HG03442 (cell line): ENCODE results near the gene ABHD1.
"Not testable (repeated sequence)": the region's sequence is repeated elsewhere in the genome, so short reads cannot be mapped to it uniquely, and the experiment has no call there.

Experiments
- ATAC-seq: cut with Tn5 transposase; IDR thresholded peaks from one replicate; pipeline ENCODE4 v1.9.1; 2021; ENCODE audit warnings: mild to moderate bottlenecking, moderate library complexity; ENCODE audit not compliant: unreplicated experiment

The ABHD1 gene

GRCh38 chr2:27123302-27124150, at the start of gene ABHD1:
TSS of gene ABHD1 (plus strand) at chr2:27123815. CDS start at chr2:27123949, 134 bp downstream.
- ATAC-seq: peak; percentile 50

GRCh38 chr2:27074738-27075565, 48.7 kb upstream of the ABHD1 start:
- ATAC-seq: no peak

DNA sequence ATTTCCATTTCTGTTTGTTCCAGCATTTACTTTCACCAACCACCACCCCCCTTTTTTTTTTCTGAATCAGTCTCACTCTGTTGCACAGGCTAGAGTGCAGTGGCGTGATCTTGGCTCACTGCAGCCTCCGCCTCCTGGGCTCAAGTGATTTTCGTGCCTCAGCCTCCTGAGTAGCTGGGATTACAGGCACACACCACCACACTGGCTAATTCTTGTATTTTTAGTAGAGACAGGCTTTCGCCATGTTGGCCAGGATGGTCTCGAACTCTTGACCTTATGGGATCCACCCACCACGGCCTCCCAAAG, 48.1 kb upstream of the ABHD1 start:
- ATAC-seq: not testable (repeated sequence)

GRCh38 chr2:27076323-27076722, 47.3 kb upstream of the ABHD1 start:
- ATAC-seq: no peak

GRCh38 chr2:27077231-27077630, 46.4 kb upstream of the ABHD1 start:
- ATAC-seq: no peak

DNA sequence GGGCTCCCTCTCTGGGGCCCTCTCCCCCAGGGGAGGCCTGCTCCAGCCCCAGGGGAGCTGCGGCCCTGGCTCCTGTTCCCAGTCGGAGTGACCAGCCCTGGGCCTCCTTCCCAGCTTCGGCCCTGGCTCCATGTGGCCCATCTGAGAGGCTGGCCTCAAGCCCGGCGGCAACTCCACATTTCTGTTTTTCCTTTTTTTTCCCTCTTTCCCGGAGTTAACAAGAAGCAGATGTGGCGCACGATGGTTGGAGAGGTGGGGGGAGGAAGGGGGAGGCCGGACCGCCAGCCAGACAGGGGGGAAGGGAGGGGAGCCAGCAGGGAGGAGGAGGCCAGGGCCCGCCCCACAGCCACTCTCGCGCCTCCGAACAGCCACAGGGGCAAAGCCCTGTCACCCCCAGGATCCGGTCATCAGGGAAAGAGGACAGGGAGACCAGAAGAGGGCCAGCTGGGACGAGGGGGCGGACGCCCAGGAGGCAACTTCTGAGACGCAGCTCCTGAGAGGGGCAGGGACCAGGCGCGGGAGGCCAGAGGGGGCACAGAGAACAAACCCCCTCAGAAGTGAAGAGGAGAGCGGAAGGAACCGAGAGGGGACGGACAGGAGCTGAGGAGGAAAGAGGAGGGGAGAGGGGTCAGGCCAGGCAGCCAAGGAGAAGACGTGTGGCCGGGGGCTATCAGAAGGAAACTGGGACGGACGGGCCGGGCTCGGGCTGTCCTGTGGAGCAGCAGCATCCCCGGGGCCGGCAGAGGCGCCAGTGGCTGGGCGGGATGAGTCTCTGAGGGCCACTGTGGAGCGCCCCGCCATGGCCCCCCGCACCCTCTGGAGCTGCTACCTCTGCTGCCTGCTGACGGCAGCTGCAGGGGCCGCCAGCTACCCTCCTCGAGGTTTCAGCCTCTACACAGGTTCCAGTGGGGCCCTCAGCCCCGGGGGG, 45.1 kb upstream of the ABHD1 start, which contains the start of gene EMILIN1:
Gene EMILIN1, plus strand, starts transcription at position 349 of the 928 bp plus-strand sequence. Its CDS starts 451 bp downstream, at position 800.
- ATAC-seq: no peak

DNA sequence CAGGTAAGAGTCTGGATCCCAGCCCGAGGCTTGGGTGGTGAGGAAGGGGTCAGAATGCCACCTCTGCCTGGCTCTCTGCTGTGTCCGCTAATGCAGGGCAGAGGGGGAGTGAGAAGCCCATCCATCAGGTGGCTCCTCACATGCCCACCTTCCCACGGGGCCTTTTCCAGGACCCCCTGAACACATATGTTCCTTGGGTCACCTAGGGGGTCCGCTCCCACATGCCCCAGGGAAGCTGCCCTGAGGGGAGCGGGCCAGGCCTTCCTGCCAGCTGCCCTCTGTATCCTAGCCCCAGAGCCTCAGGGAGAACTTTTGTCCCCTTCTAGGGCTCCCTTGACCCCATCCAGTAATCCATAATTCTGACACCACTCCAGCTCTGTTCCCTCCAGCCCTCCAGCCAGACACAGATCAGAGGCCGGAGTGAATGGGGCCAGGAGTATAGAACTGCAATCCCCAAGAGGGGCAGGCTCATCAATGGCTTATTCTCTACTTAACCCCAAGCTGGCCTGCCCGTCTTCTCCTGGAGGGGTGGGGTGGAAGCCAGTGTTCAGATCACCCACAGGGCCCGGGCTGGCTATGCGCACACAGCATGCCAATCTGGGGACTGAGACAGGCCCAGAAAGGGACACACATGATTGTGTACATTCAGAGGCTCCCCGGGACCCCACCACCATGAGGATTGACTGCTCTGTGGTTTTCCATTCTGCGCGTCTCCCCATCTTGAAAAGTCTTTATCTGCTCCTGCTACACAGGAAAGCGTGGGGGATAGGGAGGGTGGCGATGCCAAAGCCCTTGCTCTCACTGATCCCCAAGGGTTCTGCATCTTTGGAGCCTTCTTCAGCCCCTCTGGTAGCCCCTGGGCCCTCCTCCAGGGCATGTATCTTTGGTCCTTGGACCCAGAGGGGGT, 44.1 kb upstream of the ABHD1 start:
- no peak for ATAC-seq

GRCh38 chr2:27080140-27080469, 43.5 kb upstream of the ABHD1 start:
- no peak for ATAC-seq

DNA sequence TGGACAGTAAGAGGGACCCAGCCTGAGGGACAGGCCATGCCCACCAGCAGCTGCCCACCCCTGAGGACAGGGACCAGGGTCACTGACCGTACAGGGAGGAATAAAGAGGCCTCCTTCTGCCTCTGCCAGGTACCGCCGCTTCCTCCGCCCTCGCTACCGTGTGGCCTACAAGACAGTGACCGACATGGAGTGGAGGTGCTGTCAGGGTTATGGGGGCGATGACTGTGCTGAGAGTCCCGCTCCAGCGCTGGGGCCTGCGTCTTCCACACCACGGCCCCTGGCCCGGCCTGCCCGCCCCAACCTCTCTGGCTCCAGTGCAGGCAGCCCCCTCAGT, 43.0 kb upstream of the ABHD1 start:
- no peak for ATAC-seq

GRCh38 chr2:27081984-27082772, 41.4 kb upstream of the ABHD1 start:
- no peak for ATAC-seq

DNA sequence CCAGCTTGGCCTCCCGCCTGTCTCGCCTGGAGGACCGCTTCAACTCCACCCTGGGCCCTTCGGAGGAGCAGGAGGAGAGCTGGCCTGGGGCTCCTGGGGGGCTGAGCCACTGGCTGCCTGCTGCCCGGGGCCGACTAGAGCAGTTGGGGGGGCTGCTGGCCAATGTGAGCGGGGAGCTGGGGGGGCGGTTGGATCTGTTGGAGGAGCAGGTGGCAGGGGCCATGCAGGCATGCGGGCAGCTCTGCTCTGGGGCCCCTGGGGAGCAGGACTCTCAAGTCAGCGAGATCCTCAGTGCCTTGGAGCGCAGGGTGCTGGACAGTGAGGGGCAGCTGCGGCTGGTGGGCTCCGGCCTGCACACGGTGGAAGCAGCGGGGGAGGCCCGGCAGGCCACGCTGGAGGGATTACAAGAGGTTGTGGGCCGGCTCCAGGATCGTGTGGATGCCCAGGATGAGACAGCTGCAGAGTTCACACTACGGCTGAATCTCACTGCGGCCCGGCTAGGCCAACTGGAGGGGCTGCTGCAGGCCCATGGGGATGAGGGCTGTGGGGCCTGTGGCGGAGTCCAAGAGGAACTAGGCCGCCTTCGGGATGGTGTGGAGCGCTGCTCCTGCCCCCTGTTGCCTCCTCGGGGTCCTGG, 40.7 kb upstream of the ABHD1 start:
- ATAC-seq: no peak

GRCh38 chr2:27083410-27084296, 40.0 kb upstream of the ABHD1 start:
- ATAC-seq: no peak

DNA sequence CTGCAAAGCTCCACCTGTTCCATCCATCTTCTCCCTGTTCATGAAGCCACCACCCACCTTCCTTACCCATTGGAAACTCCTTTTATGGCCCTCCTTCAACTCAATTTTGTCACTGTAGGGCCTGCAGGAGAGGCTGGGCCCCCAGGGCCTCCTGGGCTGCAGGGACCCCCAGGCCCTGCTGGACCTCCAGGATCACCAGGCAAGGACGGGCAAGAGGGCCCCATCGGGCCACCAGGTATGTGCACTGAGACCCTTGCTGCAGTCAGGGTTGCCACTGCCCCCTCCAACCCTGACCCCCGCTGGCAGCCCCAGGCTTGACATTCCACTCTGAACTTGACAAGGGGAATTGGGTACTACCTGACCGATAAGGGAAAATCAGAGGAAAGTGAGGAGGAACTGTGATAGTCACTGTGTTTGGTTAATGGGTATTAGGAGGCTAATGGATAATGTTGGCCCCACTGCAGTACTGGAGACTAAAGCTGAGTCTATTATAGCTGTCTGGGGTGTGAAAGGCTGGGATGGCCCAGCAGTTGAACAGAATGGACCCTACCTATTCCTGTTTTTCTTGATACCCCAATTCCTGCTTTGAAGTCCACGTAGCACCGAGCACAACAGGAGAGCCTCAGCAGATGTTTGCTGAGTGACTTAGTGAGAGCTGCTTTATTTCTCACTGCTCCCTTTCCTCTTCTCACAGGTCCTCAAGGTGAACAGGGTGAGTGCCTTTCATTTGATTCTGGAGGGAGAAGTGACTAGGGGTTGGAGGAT, 39.1 kb upstream of the ABHD1 start:
- no peak for ATAC-seq

- ATAC-seq: no peak
Observed at GRCh38 chr2:27085062-27085672, 38.4 kb upstream of the ABHD1 start.

- peak; percentile 3 for ATAC-seq
Observed at GRCh38 chr2:27085673-27086089, 37.9 kb upstream of the ABHD1 start.

DNA sequence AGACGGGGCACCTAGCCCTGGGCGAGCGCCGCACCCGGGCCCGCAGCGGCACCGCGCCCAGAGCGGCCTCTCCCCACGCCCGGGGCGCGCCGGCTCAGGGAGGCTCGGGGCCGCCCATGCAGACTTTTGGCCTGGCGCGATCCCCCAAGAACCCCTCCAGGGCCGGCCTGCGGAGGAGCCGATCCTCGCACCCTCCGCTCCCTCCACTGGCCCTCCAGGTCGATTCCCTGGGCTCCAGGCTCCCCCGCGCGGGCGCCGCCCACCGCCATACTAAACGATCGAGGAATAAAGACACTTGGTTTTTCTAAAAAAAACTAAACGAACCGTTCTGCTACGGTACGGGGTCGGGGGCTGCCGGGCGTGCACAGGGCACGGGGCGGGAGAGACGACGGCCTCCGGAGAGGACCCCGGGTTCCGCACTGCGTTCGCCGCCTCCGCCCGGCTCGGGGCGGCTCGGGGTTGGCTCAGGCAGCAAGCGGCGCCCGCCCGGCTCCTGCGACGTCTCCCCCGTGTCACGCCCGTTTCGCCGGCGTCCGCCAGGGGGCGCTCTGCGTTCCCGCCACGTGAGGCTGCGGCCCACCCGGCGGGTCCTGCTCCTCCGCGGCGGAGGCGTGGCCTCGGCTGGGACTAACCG, 37.4 kb upstream of the ABHD1 start:
- peak; percentile 79 for ATAC-seq
